ENCODE data around the gene GSN.

DNA sequence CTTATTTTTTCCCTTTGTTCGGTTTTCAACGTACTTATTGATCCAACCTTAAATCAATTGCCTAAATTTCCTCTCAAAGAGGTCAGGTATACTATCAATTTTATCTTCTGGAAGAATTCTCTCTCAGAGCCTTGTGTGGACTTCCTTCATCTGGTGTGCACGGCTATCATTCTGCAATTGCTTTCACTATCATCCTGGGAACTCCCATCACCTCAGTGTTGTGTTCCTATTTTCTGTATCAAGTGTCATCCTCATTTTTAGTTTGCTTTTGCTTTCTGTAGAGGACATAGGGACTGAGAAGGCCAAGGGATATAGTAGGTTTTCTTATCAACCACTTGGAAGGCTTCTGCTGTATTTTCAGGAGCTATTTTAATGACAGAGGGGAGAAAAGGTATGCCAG lies 90.8 kb downstream of the GSN start:
- no peak for TF ChIP-seq CTCF (IDR thresholded peaks at IDR 0.05)
- TF ChIP-seq POLR2AphosphoS5 (IDR thresholded peaks at IDR 0.05): no peak

All from gastroesophageal sphincter (tissue), 3 donors.